ENCODE results near the gene TMEM95.

DNA sequence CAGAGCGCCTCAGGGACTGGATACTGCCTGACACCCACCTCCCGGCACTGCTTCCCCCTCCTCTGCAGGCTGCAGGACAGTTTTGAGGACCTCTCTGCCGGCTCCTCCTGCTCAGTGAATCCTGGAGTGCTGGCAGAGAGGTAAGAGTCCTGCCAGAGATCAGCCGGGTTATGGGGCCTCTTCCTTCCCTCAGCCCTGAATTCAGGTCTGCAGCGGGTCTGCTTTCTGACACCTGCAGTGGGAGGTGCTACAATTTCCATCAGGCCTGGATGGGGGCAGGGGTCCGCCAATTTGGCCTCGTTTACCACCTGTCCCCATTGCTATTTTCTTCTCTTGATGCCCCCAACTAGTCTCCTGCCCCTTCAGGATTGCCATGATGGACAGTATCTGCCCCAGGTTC is 22.8 kb upstream of the TMEM95 start:
- TF ChIP-seq, protein P1, sequence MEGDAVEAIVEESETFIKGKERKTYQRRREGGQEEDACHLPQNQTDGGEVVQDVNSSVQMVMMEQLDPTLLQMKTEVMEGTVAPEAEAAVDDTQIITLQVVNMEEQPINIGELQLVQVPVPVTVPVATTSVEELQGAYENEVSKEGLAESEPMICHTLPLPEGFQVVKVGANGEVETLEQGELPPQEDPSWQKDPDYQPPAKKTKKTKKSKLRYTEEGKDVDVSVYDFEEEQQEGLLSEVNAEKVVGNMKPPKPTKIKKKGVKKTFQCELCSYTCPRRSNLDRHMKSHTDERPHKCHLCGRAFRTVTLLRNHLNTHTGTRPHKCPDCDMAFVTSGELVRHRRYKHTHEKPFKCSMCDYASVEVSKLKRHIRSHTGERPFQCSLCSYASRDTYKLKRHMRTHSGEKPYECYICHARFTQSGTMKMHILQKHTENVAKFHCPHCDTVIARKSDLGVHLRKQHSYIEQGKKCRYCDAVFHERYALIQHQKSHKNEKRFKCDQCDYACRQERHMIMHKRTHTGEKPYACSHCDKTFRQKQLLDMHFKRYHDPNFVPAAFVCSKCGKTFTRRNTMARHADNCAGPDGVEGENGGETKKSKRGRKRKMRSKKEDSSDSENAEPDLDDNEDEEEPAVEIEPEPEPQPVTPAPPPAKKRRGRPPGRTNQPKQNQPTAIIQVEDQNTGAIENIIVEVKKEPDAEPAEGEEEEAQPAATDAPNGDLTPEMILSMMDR (IDR thresholded peaks at IDR 0.05; ENCODE audit: low read depth, low read length, missing input control), result no peak
- TF ChIP-seq YY1 (IDR thresholded peaks at IDR 0.05), result no peak
- TF ChIP-seq, protein P2, sequence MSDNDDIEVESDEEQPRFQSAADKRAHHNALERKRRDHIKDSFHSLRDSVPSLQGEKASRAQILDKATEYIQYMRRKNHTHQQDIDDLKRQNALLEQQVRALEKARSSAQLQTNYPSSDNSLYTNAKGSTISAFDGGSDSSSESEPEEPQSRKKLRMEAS (IDR thresholded peaks at IDR 0.05), result no peak
- no peak for TF ChIP-seq RAD21 (IDR thresholded peaks at IDR 0.05)
- TF ChIP-seq EGR1 (IDR thresholded peaks at IDR 0.05; ENCODE audit: low read depth in 2 of 2), result no peak
